ENCODE results near the gene PTOV1. TPM values are rescaled to one million over a fixed set of nuclear protein-coding genes. Genes with fewer than 3 reads are reported as not detected.
"Not testable (repeated sequence)": the region's sequence is repeated elsewhere in the genome, so short reads cannot be mapped to it uniquely, and the experiment has no call there.

Gene PTOV1
- total RNA-seq, 1 donor from 2014 or later: 107 TPM

- Mint-ChIP-seq H3K36me3 (ENCODE audit: low read depth) (peaks cover 23% of the 10 kb centered on the region), H3K9me3 (no peaks in the 10 kb centered on the region), H3K4me3 (no peak overlapping the region), H3K27ac (peak overlapping the region; percentile 99), H3K4me1 (peaks cover 49% of the 10 kb centered on the region), H3K27me3 (no peaks in the 10 kb centered on the region)
- POLR2A ChIA-PET: interaction anchor here (2.1 kb wide), 1 partner anchor 50 kb away, joined by 4 read pairs; the partner anchor contains the start of gene AP2A1
- no peak for DNase-seq
- CTCF ChIA-PET: no interaction called here
- ATAC-seq (ENCODE audit: low read depth): no peak
- intact Hi-C loops (cut with micrococcal nuclease): loop anchor here (5.0 kb wide), 1 partner anchor 139 kb away; the partner anchor contains the start of gene PRMT1
- no peak for TF ChIP-seq CTCF (IDR thresholded peaks at IDR 0.05)
Observed at GRCh38 chr19:49816590-49816989, 34.4 kb upstream of the PTOV1 start.

DNA sequence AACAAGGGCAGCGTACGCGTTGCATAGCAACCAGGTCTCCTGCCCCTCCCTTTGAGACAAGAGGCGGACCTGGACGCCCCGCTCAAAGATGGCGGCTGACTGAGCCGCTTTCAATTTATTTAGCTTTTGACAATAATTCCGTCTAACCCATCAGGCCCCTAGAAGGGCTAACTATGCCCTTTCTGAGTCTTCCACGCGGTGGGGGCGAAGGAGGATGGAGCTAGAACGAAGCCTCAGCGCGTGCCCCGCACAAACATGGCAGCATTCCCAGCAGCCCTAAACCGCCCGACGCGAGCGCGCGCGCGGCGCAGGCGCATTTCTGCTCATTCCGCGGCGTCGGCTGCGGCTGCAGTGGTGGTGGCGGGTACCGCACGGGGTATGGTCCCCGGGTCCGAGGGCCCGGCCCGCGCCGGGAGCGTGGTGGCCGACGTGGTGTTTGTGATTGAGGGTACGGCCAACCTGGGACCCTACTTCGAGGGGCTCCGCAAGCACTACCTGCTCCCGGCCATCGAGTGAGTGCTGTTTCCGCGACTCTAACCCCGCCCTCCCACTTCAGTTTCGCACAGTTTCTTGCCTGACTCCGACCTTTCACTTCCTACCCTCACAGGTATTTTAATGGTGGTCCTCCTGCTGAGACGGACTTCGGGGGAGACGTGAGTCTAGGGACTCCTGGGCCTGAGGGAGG is 32.9 kb upstream of the PTOV1 start, which contains the start of gene MED25:
TSS of gene MED25 (plus strand) at position 326 of the 685 bp plus-strand sequence. CDS start at position 379, 53 bp downstream.
- CTCF ChIA-PET: interaction anchor here (2.1 kb wide), 1 partner anchor 33 kb away, joined by 4 read pairs; the partner anchor contains the start of gene PTOV1
- peak within 1 kb of the TSS; percentile 98 for H3K4me3 Mint-ChIP-seq
- POLR2A ChIA-PET: interaction anchor here (0.5 to 2.1 kb wide), 10 partner anchors 25 to 1180 kb away, joined by 3 to 19 read pairs (median 5); partner anchors contain the start of genes AKT1S1, AP2A1, PTOV1 and TBC1D17

DNA sequence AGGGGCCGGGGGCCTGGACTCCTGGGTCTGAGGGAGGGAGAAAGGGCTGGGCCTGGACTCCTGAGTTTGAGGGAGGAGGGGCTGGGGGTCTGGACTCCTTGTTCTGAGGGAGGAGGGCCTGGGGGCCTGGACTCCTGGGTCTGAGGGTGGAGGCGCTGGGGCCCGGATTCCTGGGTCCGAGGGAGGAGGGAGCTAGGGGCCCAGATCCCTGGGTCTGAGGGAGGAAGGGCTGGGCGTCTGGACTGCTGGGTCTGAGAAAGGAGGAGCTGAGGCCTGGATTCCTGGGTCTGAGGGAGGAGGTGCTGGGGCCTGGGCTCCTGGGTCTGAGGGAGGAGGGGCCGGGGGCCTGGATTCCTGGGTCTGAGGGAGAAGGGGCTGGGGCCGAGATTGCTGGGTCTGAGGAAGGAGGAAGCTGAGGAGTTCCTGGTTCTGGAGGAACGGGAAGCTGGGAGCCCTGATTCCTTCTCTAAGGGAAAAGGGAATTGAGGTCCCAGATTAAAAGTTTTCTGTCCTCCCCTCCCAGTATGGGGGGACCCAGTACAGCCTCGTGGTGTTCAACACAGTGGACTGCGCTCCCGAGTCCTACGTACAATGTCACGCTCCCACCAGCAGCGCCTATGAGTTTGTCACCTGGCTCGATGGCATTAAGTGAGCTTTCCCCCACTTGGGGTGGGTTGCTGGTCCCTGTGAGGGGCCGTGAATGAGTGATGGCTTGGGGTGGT is 32.1 kb upstream of the PTOV1 start:
- Mint-ChIP-seq H3K9me3 (no peaks in the 10 kb centered on the region), H3K4me3 (peak overlapping the region; percentile 98), H3K27me3 (no peaks in the 10 kb centered on the region), H3K27ac (peak overlapping the region; percentile 99), H3K36me3 (ENCODE audit: low read depth) (peaks cover 29% of the 10 kb centered on the region), H3K4me1 (peaks cover 41% of the 10 kb centered on the region)
- DNase-seq (no peak), ATAC-seq (ENCODE audit: low read depth) (no peak)
- CTCF ChIA-PET: interaction anchor here (2.1 kb wide), 1 partner anchor 32 kb away, joined by 4 read pairs; the partner anchor contains the start of gene PTOV1
- no peak for TF ChIP-seq CTCF (IDR thresholded peaks at IDR 0.05)
- POLR2A ChIA-PET: interaction anchor here (0.6 to 1.9 kb wide), 10 partner anchors 18 to 323 kb away, joined by 3 to 19 read pairs (median 4); partner anchors contain the start of genes PTOV1 and RPS11
- intact Hi-C loops (cut with micrococcal nuclease): loop anchor here (1.0 to 5.0 kb wide), 5 partner anchors 24 to 178 kb away; partner anchors contain the start of genes PNKP, PRMT1 and RRAS

More for the DNA sequence above, 32.9 kb upstream of the PTOV1 start, which contains the start of gene MED25:
- intact Hi-C loops (cut with micrococcal nuclease): loop anchor here (1.0 to 5.0 kb wide), 7 partner anchors 25 to 207 kb away; partner anchors contain the start of genes AKT1S1, PNKP, PRMT1 and RRAS
- peak; percentile 59 for ATAC-seq (ENCODE audit: low read depth)
- no peak for TF ChIP-seq CTCF (IDR thresholded peaks at IDR 0.05)
- Mint-ChIP-seq H3K4me1 (peaks cover 40% of the 10 kb centered on the region), H3K36me3 (ENCODE audit: low read depth) (peaks cover 24% of the 10 kb centered on the region), H3K9me3 (no peaks in the 10 kb centered on the region), H3K27me3 (no peaks in the 10 kb centered on the region), H3K27ac (peak within 1 kb of the TSS; percentile 99)
- peak; percentile 91 for DNase-seq

- Mint-ChIP-seq H3K27ac (peak overlapping the region; percentile 99), H3K36me3 (ENCODE audit: low read depth) (peaks cover 31% of the 10 kb centered on the region), H3K4me1 (peaks cover 39% of the 10 kb centered on the region), H3K4me3 (peak overlapping the region; percentile 98)
- ChIA-PET CTCF (interaction anchor here (2.1 kb wide), 1 partner anchor 31 kb away, joined by 4 read pairs; the partner anchor contains the start of gene PTOV1), POLR2A (interaction anchor here (0.7 to 1.9 kb wide), 7 partner anchors 9 to 520 kb away, joined by 3 to 19 read pairs (median 4); partner anchors contain the start of genes PTOV1 and RPS11)
- not testable (repeated sequence) for H3K9me3 Mint-ChIP-seq; ATAC-seq (ENCODE audit: low read depth); H3K27me3 Mint-ChIP-seq; DNase-seq
- intact Hi-C loops (cut with micrococcal nuclease): loop anchor here (2.0 to 5.0 kb wide), 2 partner anchors 142 to 179 kb away; partner anchors contain the start of genes PRMT1 and RRAS
Observed at GRCh38 chr19:49819452-49820115, 31.4 kb upstream of the PTOV1 start.

DNA sequence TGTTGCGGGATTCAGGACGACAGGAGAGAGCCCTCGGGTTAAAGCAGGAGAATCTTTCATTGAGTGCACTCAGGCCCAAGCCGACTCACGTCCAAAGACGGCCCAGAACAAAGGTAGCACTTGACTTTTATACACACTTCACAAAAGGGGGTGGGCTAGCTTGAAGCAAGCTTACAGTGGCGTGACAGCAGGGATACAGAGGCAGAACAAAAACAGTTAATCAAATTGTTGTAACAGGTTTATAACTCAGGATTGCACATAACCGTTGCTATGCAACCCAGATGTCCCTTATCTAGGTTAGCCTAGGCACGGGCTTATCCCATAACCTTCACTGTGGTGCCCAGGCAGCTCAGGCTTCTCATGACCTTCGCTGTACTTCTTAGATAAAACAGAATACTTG is 30.8 kb upstream of the PTOV1 start:
- no peaks in the 10 kb centered on the region for H3K27me3 Mint-ChIP-seq
- H3K4me1 Mint-ChIP-seq: peaks cover 37% of the 10 kb centered on the region
- ChIA-PET POLR2A (interaction anchor here (0.7 to 1.6 kb wide), 4 partner anchors 9 to 519 kb away, joined by 3 to 5 read pairs (median 4); no protein-coding TSS in a partner anchor), CTCF (no interaction called here)
- H3K9me3 Mint-ChIP-seq: no peaks in the 10 kb centered on the region
- ATAC-seq (ENCODE audit: low read depth) (no peak), DNase-seq (no peak)
- intact Hi-C loops (cut with micrococcal nuclease): no loop called here
- no peak overlapping the region for H3K27ac Mint-ChIP-seq
- no peak overlapping the region for H3K4me3 Mint-ChIP-seq
- H3K36me3 Mint-ChIP-seq (ENCODE audit: low read depth): peaks cover 35% of the 10 kb centered on the region
- no peak for TF ChIP-seq CTCF (IDR thresholded peaks at IDR 0.05)

Data from activated B cell treated with CpG ODN at 0.5 μM for 24 hours (primary cell).